Stimulated activated CD8-positive, alpha-beta memory T cell treated with anti-CD3 and anti-CD28 coated beads, Interleukin-15, amount 100 ng/mL, for 1 hour (primary cell): ENCODE results near the gene KCND2.

ENCODE experiments used
- DNase-seq: peaks from one replicate; pipeline ENCODE4 v3.0.0-alpha.2; 2020; ENCODE audit warnings: low read depth

KCND2 gene

GRCh38 chr7:120703585-120704240 lies 430.7 kb downstream of the KCND2 start:
- no peak for DNase-seq

GRCh38 chr7:120709252-120709971 lies 436.4 kb downstream of the KCND2 start:
- DNase-seq, result no peak

GRCh38 chr7:120709972-120710320 lies 437.0 kb downstream of the KCND2 start:
- DNase-seq, result no peak

- DNase-seq, result no peak
These were observed 442.0 kb downstream of the KCND2 start for GRCh38 chr7:120714945-120715344.

- no peak for DNase-seq
These were observed 443.3 kb downstream of the KCND2 start for GRCh38 chr7:120716307-120716706.

GRCh38 chr7:120717166-120717565 lies 444.2 kb downstream of the KCND2 start:
- no peak for DNase-seq

- DNase-seq, result no peak
These were observed 445.4 kb downstream of the KCND2 start for GRCh38 chr7:120718361-120718760.

- no peak for DNase-seq
These were observed 447.3 kb downstream of the KCND2 start for GRCh38 chr7:120720317-120720716.

GRCh38 chr7:120723465-120724385 lies 450.8 kb downstream of the KCND2 start:
- no peak for DNase-seq

- DNase-seq, result no peak
These were observed 451.5 kb downstream of the KCND2 start for GRCh38 chr7:120724448-120724847.

- no peak for DNase-seq
These were observed 452.0 kb downstream of the KCND2 start for GRCh38 chr7:120724955-120725354.

- DNase-seq, result no peak
These were observed 452.5 kb downstream of the KCND2 start for GRCh38 chr7:120725376-120726039.

GRCh38 chr7:120729245-120729644 lies 456.3 kb downstream of the KCND2 start:
- DNase-seq, result no peak

GRCh38 chr7:120731271-120731670 lies 458.3 kb downstream of the KCND2 start:
- DNase-seq, result no peak

GRCh38 chr7:120732256-120732655 lies 459.3 kb downstream of the KCND2 start:
- DNase-seq, result no peak

GRCh38 chr7:120733143-120733542 lies 460.2 kb downstream of the KCND2 start:
- DNase-seq, result no peak

GRCh38 chr7:120733835-120734234 lies 460.9 kb downstream of the KCND2 start:
- no peak for DNase-seq

GRCh38 chr7:120735791-120736190 lies 462.8 kb downstream of the KCND2 start:
- no peak for DNase-seq

GRCh38 chr7:120738816-120739215 lies 465.8 kb downstream of the KCND2 start:
- DNase-seq, result no peak

GRCh38 chr7:120740348-120740747 lies 467.4 kb downstream of the KCND2 start:
- DNase-seq, result no peak

GRCh38 chr7:120741371-120742042 lies 468.5 kb downstream of the KCND2 start:
- DNase-seq, result no peak

- no peak for DNase-seq
These were observed 469.4 kb downstream of the KCND2 start for GRCh38 chr7:120742372-120742771.
